ENCODE results near the gene ARL5B. TPM values are rescaled to one million over a fixed set of nuclear protein-coding genes. Genes with fewer than 3 reads are reported as not detected.

Gene ARL5B
- total RNA-seq, 2 donors from 2014 or later, result 7.9 to 9.2 TPM

DNA sequence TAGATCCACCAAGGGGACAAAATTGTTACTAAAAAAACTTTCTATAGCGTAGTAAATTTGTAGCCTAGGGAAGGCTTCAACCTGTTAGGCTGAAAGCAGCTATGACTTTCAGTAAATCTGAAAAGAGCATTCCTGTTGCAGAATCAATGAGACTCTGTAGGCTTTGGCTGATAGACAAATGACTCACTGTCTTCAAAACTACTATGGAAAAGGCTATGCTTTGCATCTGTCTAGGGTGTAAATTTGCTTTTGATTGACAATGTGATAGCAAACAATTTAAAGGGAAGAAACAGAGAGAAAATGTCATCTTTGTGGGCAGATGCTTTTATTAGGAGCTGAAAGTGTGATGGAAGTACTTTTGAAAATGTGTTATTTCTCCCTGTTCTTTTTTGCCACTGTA is 60.6 kb downstream of the ARL5B start:
- no peaks in the 10 kb centered on the region for H3K4me1 ChIP-seq
- no peaks in the 10 kb centered on the region for H3K27me3 ChIP-seq

DNA sequence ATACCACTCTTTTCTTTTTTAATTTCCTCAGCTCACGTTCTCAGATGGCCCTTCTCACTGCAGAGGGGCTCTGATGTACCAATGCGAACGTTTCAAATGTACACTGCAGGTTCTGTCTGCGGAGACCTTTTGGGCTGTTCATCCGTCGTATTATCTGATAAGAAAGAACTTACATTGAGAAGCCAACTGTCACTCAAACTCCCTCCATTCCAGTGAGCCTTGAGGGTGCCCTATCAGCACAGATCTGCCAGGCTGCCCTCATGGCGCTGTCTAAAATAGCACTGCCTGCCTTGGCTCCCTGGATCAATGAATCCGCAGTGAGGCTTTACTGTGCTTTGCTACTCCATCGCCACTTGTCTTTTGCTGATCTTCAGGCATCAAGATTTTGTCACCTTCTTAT is 61.8 kb downstream of the ARL5B start:
- H3K9me3 ChIP-seq, result no peaks in the 10 kb centered on the region
- no peak overlapping the region for H3K4me3 ChIP-seq
- H3K36me3 ChIP-seq, result no peaks in the 10 kb centered on the region
- TF ChIP-seq, protein P1, sequence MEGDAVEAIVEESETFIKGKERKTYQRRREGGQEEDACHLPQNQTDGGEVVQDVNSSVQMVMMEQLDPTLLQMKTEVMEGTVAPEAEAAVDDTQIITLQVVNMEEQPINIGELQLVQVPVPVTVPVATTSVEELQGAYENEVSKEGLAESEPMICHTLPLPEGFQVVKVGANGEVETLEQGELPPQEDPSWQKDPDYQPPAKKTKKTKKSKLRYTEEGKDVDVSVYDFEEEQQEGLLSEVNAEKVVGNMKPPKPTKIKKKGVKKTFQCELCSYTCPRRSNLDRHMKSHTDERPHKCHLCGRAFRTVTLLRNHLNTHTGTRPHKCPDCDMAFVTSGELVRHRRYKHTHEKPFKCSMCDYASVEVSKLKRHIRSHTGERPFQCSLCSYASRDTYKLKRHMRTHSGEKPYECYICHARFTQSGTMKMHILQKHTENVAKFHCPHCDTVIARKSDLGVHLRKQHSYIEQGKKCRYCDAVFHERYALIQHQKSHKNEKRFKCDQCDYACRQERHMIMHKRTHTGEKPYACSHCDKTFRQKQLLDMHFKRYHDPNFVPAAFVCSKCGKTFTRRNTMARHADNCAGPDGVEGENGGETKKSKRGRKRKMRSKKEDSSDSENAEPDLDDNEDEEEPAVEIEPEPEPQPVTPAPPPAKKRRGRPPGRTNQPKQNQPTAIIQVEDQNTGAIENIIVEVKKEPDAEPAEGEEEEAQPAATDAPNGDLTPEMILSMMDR (IDR thresholded peaks at IDR 0.05), result no peak
- no peak overlapping the region for H3K27ac ChIP-seq
- no peaks in the 10 kb centered on the region for H3K27me3 ChIP-seq
- no peaks in the 10 kb centered on the region for H3K4me1 ChIP-seq
- DNase-seq (ENCODE audit: low spot score), result no peak

More for the DNA sequence above, 60.6 kb downstream of the ARL5B start:
- Histone ChIP-seq H3K36me3 (no peaks in the 10 kb centered on the region), H3K27ac (no peak overlapping the region), H3K9me3 (no peaks in the 10 kb centered on the region), H3K4me3 (no peak overlapping the region)
- TF ChIP-seq, protein P1 (IDR thresholded peaks at IDR 0.05), result no peak
- DNase-seq (ENCODE audit: low spot score), result no peak

DNA sequence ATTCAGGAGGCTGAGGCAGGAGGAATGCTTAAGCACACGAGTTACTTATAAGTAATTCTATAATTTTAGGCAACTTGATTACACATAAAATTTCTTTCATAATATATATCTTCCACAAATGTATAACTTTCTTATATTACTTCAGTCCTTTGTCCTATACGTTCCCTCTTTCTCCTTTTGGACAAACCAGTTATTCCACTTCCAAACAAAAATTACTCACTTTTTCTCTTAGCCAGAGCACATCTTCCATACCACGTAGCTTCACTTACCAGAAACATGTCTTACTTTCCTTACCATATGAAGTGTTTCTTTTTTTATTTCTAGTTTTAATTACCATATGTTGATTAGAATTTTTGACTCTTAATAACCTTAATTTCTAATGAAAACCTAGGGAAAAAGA is 64.6 kb downstream of the ARL5B start:
- H3K36me3 ChIP-seq, result no peaks in the 10 kb centered on the region
- no peak for DNase-seq (ENCODE audit: low spot score)
- no peaks in the 10 kb centered on the region for H3K27me3 ChIP-seq
- TF ChIP-seq, protein P1 (IDR thresholded peaks at IDR 0.05), result no peak
- no peak overlapping the region for H3K27ac ChIP-seq
- no peaks in the 10 kb centered on the region for H3K9me3 ChIP-seq
- no peak overlapping the region for H3K4me3 ChIP-seq
- H3K4me1 ChIP-seq, result no peaks in the 10 kb centered on the region

Other genes starting within 250 kb of the ARL5B start
- gene NSUN6, start 7.8 kb upstream of the ARL5B start, total RNA-seq, result 1 to 10 TPM; 5.3 to 8.8 TPM

Data from right atrium auricular region (tissue), 2 donors.